WTC11 (cell line): Measurements from ENCODE around the gene TMEM60. TPM values are rescaled to one million over a fixed set of nuclear protein-coding genes. Genes with fewer than 3 reads are reported as not detected.

Experiments used
- ATAC-seq: fragments of 200-7000 bp; cut with Tn5 transposase; 2 replicates; pipeline ENCODE4 v1.10.0; 2021; ENCODE audit warnings: mild to moderate bottlenecking, moderate library complexity
- CTCF ChIA-PET: fragments of 300-600 bp; sonication (Branson Sonifier 250); formaldehyde crosslinking; loops from one replicate; lab custom pipeline; 2021; ENCODE audit warnings: antibody characterized with exemption; lab: Charles Lee
- POLR2A ChIA-PET: fragments of 350-600 bp; sonication (Branson Sonifier 250); formaldehyde crosslinking; loops from one replicate; lab custom pipeline; 2021; ENCODE audit warnings: antibody characterized with exemption; lab: Charles Lee
- DNase-seq: peaks from one replicate; pipeline ENCODE4 v3.0.0; 2021; ENCODE audit warnings: low spot score
- H3K27ac Mint-ChIP-seq: 2 replicates; pipeline ENCODE4 v1.8.0; 2021; ENCODE audit warnings: mixed read lengths
- H3K27me3 Mint-ChIP-seq: 2 replicates; pipeline ENCODE4 v1.8.0; 2021; ENCODE audit warnings: low read depth, mild to moderate bottlenecking, moderate library complexity, mixed read lengths
- H3K36me3 Mint-ChIP-seq: 2 replicates; pipeline ENCODE4 v1.8.0; 2021; ENCODE audit warnings: mixed read lengths
- H3K4me1 Mint-ChIP-seq: 2 replicates; pipeline ENCODE4 v1.8.0; 2022; ENCODE audit warnings: mixed read lengths
- H3K4me3 Mint-ChIP-seq: 2 replicates; pipeline ENCODE4 v1.8.0; 2021; ENCODE audit warnings: mild to moderate bottlenecking, moderate library complexity, mixed read lengths
- H3K9me3 Mint-ChIP-seq: 2 replicates; pipeline ENCODE4 v1.8.0; 2021; ENCODE audit warnings: mixed read lengths
- CREB1 ChIP-seq: sonication (generic); formaldehyde crosslinking; IDR thresholded peaks from 2 replicates; pipeline ENCODE4 v1.8.0; 2023; ENCODE audit warnings: mild to moderate bottlenecking, missing genetic modification reagents
- ELF4 ChIP-seq: sonication (generic); formaldehyde crosslinking; IDR thresholded peaks from 2 replicates; pipeline ENCODE4 v1.8.1; 2022; ENCODE audit warnings: low read depth, mild to moderate bottlenecking, moderate library complexity, missing genetic modification reagents
- EMX1 ChIP-seq: fragments of 250-450 bp; sonication (Bioruptor Pico); IDR thresholded peaks from 2 replicates; pipeline ENCODE4 v1.8.0; 2021; ENCODE audit warnings: mild to moderate bottlenecking
- HMGA2 ChIP-seq: fragments of 250-450 bp; sonication (Bioruptor Pico); IDR thresholded peaks from 2 replicates; pipeline ENCODE4 v1.4.0; 2021; ENCODE audit warnings: mild to moderate bottlenecking, moderate library complexity
- JAZF1 ChIP-seq: fragments of 250-450 bp; sonication (Bioruptor Pico); IDR thresholded peaks from 2 replicates; pipeline ENCODE4 v1.9.0; 2021; ENCODE audit warnings: moderate library complexity, mild to moderate bottlenecking, inconsistent platforms
- JUN ChIP-seq: sonication (generic); formaldehyde crosslinking; IDR thresholded peaks from 2 replicates; pipeline ENCODE4 v1.8.0; 2023; ENCODE audit warnings: mild to moderate bottlenecking, missing genetic modification reagents
- KAT7 ChIP-seq: sonication (generic); formaldehyde crosslinking; IDR thresholded peaks from 2 replicates; pipeline ENCODE4 v1.8.1; 2023; ENCODE audit warnings: missing genetic modification reagents, mild to moderate bottlenecking, borderline replicate concordance
- MYBL2 ChIP-seq: sonication (generic); formaldehyde crosslinking; IDR thresholded peaks from 2 replicates; pipeline ENCODE4 v1.8.1; 2023; ENCODE audit warnings: mild to moderate bottlenecking, moderate library complexity, missing genetic modification reagents
- NFATC4 ChIP-seq: fragments of 250-450 bp; sonication (Bioruptor Pico); IDR thresholded peaks from 2 replicates; pipeline ENCODE4 v1.9.0; 2021; ENCODE audit warnings: mild to moderate bottlenecking
- SMAD3 ChIP-seq: sonication (generic); formaldehyde crosslinking; IDR thresholded peaks from 2 replicates; pipeline ENCODE4 v1.8.0; 2022; ENCODE audit warnings: missing genetic modification reagents, mild to moderate bottlenecking, borderline replicate concordance
- SOX15 ChIP-seq: fragments of 250-450 bp; sonication (Bioruptor Pico); IDR thresholded peaks from 2 replicates; pipeline ENCODE4 v1.9.0; 2021; ENCODE audit warnings: mild to moderate bottlenecking
- TEAD1 ChIP-seq: sonication (generic); formaldehyde crosslinking; IDR thresholded peaks from 2 replicates; pipeline ENCODE4 v1.8.0; 2022; ENCODE audit warnings: mild to moderate bottlenecking, missing genetic modification reagents
- TP53 ChIP-seq: sonication (generic); formaldehyde crosslinking; IDR thresholded peaks from 2 replicates; pipeline ENCODE4 v1.8.1; 2023; ENCODE audit warnings: mild to moderate bottlenecking, missing genetic modification reagents
- ZNF121 ChIP-seq: sonication (generic); formaldehyde crosslinking; IDR thresholded peaks from 2 replicates; pipeline ENCODE4 v1.8.0; 2023; ENCODE audit warnings: missing genetic modification reagents
- ZNF396 ChIP-seq: fragments of 250-450 bp; sonication (Bioruptor Pico); IDR thresholded peaks from 2 replicates; pipeline ENCODE4 v1.8.0; 2021; ENCODE audit warnings: mild to moderate bottlenecking, moderate library complexity, borderline replicate concordance
- ZNF512 ChIP-seq: sonication (generic); formaldehyde crosslinking; IDR thresholded peaks from 2 replicates; pipeline ENCODE4 v1.8.1; 2022; ENCODE audit warnings: missing genetic modification reagents, borderline replicate concordance
- ZNF671 ChIP-seq: fragments of 250-450 bp; sonication (Bioruptor Pico); IDR thresholded peaks from 2 replicates; pipeline ENCODE4 v1.8.0; 2021; ENCODE audit warnings: mild to moderate bottlenecking
- total RNA-seq: library from RNA; stranded (reverse); gene quantifications from 3 replicates; pipeline ENCODE4 v1.2.3, GENCODE V29; 2021
- TF ChIP-seq, protein P1 (sequence below): fragments of 250-450 bp; sonication (Bioruptor Pico); conservative IDR thresholded peaks from 2 replicates; pipeline ENCODE4 v1.9.0; 2021; ENCODE audit warnings: mild to moderate bottlenecking
- TF ChIP-seq, protein P2 (sequence below): sonication (generic); formaldehyde crosslinking; IDR thresholded peaks from 2 replicates; pipeline ENCODE4 v1.8.1; 2022; ENCODE audit warnings: low read depth, mild to moderate bottlenecking, moderate library complexity, missing genetic modification reagents, borderline replicate concordance
- TF ChIP-seq, protein P3 (sequence below): fragments of 250-450 bp; sonication (Bioruptor Pico); IDR thresholded peaks from 2 replicates; pipeline ENCODE4 v2.1.2; 2022; ENCODE audit warnings: mild to moderate bottlenecking, moderate library complexity
- TF ChIP-seq, protein P4 (sequence below): sonication (generic); formaldehyde crosslinking; IDR thresholded peaks from 2 replicates; pipeline ENCODE4 v1.8.0; 2023; ENCODE audit warnings: mild to moderate bottlenecking, missing genetic modification reagents
- TF ChIP-seq, protein P5 (sequence below): sonication (generic); formaldehyde crosslinking; IDR thresholded peaks from 2 replicates; pipeline ENCODE4 v1.8.0; 2022; ENCODE audit warnings: mild to moderate bottlenecking, missing genetic modification reagents
- TF ChIP-seq, protein P6 (sequence below): sonication (generic); formaldehyde crosslinking; IDR thresholded peaks from 2 replicates; pipeline ENCODE4 v1.8.1; 2023; ENCODE audit warnings: mild to moderate bottlenecking, missing genetic modification reagents

The TMEM60 gene
- total RNA-seq, 1 experiment from 2014 or later: 21.5 TPM

DNA sequence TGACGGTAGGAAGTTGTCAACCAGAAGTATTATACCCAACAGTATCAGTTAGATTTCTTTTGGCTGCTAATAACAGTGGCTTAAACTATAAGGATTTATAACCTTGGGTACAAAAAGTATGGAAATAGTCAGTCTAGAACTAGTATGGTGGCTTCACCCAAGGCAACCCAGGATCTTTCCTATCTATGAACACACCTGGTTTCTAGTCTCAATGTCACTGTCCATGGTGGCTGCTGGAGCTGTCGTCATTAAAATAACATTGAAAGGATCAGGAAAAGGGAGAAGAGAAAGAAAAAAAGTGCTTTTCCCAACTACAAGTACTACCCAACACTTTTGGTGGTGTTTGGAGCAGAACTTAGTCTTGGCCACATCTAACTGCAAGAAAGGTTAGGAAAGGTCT, 28.1 kb upstream of the TMEM60 start (continued):
- TF ChIP-seq, protein P1, sequence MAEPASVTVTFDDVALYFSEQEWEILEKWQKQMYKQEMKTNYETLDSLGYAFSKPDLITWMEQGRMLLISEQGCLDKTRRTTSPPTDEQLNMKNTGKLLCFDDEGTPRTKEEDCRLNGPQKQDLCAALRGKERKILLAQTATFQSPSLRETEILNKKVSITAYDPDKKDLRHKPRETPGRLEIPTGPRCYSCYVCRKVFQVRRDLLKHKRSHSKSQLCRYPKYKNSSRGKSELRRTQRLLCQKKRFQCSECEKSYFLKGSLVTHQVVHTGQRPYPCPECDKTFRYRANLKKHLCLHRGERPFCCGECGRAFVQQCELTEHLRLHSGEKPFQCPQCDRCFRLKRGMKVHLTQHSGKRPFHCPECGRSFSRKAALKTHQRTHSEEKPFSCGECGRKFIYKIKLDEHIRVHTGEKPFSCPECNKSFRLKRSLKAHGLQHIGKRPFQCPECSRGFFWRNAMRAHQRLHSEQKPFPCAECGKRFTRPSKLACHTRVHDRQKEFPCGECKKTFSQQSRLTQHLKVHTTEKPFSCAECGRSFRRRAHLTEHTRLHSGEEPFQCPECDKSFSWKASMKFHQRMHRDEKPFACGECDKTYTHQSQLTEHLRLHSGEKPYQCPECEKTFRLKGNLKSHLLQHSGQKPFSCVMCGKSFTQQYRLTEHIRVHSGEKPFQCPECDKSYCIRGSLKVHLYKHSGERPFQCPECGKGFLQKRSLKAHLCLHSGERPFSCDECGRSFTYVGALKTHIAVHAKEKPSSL (CRISPR knock-in tag): no peak
- TF ChIP-seq, protein P2, sequence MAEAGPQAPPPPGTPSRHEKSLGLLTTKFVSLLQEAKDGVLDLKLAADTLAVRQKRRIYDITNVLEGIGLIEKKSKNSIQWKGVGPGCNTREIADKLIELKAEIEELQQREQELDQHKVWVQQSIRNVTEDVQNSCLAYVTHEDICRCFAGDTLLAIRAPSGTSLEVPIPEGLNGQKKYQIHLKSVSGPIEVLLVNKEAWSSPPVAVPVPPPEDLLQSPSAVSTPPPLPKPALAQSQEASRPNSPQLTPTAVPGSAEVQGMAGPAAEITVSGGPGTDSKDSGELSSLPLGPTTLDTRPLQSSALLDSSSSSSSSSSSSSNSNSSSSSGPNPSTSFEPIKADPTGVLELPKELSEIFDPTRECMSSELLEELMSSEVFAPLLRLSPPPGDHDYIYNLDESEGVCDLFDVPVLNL (CRISPR knock-in tag): no peak
- TF ChIP-seq SOX15 (CRISPR knock-in tag) (no peak), NFATC4 (CRISPR knock-in tag) (no peak), TP53 (CRISPR knock-in tag) (no peak), ELF4 (CRISPR knock-in tag) (no peak)
- TF ChIP-seq, protein P3, sequence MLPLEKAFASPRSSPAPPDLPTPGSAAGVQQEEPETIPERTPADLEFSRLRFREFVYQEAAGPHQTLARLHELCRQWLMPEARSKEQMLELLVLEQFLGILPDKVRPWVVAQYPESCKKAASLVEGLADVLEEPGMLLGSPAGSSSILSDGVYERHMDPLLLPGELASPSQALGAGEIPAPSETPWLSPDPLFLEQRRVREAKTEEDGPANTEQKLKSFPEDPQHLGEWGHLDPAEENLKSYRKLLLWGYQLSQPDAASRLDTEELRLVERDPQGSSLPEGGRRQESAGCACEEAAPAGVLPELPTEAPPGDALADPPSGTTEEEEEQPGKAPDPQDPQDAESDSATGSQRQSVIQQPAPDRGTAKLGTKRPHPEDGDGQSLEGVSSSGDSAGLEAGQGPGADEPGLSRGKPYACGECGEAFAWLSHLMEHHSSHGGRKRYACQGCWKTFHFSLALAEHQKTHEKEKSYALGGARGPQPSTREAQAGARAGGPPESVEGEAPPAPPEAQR: no peak

DNA sequence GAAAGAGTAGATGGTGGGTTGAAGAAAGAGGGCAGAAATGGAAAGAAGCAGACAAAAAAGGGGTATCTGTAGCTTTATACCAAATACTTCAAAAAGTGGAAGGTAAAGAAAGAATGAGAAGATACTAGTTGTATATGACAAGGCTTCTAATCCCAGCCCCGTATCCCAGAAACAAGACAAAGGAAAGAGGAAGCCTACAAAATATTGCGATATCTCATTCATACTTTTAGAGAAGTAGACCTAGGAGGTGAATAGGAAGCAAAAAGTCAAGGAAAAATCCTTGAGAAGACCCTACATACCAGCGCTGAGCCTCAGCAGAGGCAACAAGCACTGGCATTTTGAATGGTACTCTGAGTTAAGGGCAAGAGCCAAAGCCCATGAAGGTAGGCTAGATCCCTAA, 26.9 kb upstream of the TMEM60 start:
- Mint-ChIP-seq H3K36me3 (peaks cover 22% of the 10 kb centered on the region), H3K4me1 (0 out of 2 replicates have a peak, but pooled peaks cover 4% of the 10 kb centered on the region)
- DNase-seq: no peak

More for the DNA sequence above, 26.9 kb upstream of the TMEM60 start:
- Mint-ChIP-seq H3K9me3 (peaks cover 43% of the 10 kb centered on the region), H3K4me3 (no peak overlapping the region), H3K27me3 (no peaks in the 10 kb centered on the region), H3K27ac (no peak overlapping the region)
- TF ChIP-seq, protein P3: no peak
- TF ChIP-seq, protein P4, sequence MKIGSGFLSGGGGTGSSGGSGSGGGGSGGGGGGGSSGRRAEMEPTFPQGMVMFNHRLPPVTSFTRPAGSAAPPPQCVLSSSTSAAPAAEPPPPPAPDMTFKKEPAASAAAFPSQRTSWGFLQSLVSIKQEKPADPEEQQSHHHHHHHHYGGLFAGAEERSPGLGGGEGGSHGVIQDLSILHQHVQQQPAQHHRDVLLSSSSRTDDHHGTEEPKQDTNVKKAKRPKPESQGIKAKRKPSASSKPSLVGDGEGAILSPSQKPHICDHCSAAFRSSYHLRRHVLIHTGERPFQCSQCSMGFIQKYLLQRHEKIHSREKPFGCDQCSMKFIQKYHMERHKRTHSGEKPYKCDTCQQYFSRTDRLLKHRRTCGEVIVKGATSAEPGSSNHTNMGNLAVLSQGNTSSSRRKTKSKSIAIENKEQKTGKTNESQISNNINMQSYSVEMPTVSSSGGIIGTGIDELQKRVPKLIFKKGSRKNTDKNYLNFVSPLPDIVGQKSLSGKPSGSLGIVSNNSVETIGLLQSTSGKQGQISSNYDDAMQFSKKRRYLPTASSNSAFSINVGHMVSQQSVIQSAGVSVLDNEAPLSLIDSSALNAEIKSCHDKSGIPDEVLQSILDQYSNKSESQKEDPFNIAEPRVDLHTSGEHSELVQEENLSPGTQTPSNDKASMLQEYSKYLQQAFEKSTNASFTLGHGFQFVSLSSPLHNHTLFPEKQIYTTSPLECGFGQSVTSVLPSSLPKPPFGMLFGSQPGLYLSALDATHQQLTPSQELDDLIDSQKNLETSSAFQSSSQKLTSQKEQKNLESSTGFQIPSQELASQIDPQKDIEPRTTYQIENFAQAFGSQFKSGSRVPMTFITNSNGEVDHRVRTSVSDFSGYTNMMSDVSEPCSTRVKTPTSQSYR (CRISPR knock-in tag): no peak
- TF ChIP-seq SMAD3 (CRISPR knock-in tag) (no peak), HMGA2 (CRISPR knock-in tag) (no peak), CREB1 (CRISPR knock-in tag) (no peak), KAT7 (CRISPR knock-in tag) (no peak), JAZF1 (no peak), ZNF121 (CRISPR knock-in tag) (no peak), MYBL2 (CRISPR knock-in tag) (no peak), EMX1 (CRISPR knock-in tag) (no peak), ZNF671 (CRISPR knock-in tag) (no peak), ZNF396 (CRISPR knock-in tag) (no peak), ZNF512 (CRISPR knock-in tag) (no peak), TP53 (CRISPR knock-in tag) (no peak), JUN (CRISPR knock-in tag) (no peak), TEAD1 (CRISPR knock-in tag) (no peak)
- TF ChIP-seq, protein P5, sequence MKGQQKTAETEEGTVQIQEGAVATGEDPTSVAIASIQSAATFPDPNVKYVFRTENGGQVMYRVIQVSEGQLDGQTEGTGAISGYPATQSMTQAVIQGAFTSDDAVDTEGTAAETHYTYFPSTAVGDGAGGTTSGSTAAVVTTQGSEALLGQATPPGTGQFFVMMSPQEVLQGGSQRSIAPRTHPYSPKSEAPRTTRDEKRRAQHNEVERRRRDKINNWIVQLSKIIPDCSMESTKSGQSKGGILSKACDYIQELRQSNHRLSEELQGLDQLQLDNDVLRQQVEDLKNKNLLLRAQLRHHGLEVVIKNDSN (CRISPR knock-in tag): no peak
- TF ChIP-seq, protein P6, sequence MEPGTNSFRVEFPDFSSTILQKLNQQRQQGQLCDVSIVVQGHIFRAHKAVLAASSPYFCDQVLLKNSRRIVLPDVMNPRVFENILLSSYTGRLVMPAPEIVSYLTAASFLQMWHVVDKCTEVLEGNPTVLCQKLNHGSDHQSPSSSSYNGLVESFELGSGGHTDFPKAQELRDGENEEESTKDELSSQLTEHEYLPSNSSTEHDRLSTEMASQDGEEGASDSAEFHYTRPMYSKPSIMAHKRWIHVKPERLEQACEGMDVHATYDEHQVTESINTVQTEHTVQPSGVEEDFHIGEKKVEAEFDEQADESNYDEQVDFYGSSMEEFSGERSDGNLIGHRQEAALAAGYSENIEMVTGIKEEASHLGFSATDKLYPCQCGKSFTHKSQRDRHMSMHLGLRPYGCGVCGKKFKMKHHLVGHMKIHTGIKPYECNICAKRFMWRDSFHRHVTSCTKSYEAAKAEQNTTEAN: no peak
- POLR2A ChIA-PET: no interaction called here
- CTCF ChIA-PET: no interaction called here
- no peak for ATAC-seq
